Adipocyte (in vitro differentiated cells): ENCODE measurements around the gene THRB.

ENCODE experiments used
- DNase-seq: peaks from one replicate; pipeline ENCODE4 v3.0.0-alpha.2; 2015; ENCODE audit warnings: low read depth
- H3K27me3 ChIP-seq: replicated peaks from 2 replicates; pipeline ENCODE4 v1.7.0; 2013; ENCODE audit warnings: mild to moderate bottlenecking, low read length, moderate library complexity; ENCODE audit not compliant: control insufficient read depth, insufficient read depth
- H3K36me3 ChIP-seq: 2 replicates; pipeline ENCODE4 v1.7.0; 2013; ENCODE audit warnings: low read length, mild to moderate bottlenecking, moderate library complexity; ENCODE audit not compliant: control insufficient read depth, insufficient read depth, severe bottlenecking
- H3K4me1 ChIP-seq: 2 replicates; pipeline ENCODE4 v1.7.0; 2013; ENCODE audit warnings: mild to moderate bottlenecking, low read length, moderate library complexity; ENCODE audit not compliant: control insufficient read depth, insufficient read depth
- H3K4me3 ChIP-seq: 2 replicates; pipeline ENCODE4 v1.7.0; 2013; ENCODE audit warnings: mild to moderate bottlenecking, low read length, moderate library complexity
- H3K9ac ChIP-seq: 2 replicates; pipeline ENCODE4 v1.7.0; 2013; ENCODE audit warnings: mild to moderate bottlenecking, low read length, moderate library complexity
- H3K9me3 ChIP-seq: 2 replicates; pipeline ENCODE4 v1.7.0; 2013; ENCODE audit warnings: mild to moderate bottlenecking, low read length, moderate library complexity; ENCODE audit not compliant: control insufficient read depth

The THRB gene

DNA sequence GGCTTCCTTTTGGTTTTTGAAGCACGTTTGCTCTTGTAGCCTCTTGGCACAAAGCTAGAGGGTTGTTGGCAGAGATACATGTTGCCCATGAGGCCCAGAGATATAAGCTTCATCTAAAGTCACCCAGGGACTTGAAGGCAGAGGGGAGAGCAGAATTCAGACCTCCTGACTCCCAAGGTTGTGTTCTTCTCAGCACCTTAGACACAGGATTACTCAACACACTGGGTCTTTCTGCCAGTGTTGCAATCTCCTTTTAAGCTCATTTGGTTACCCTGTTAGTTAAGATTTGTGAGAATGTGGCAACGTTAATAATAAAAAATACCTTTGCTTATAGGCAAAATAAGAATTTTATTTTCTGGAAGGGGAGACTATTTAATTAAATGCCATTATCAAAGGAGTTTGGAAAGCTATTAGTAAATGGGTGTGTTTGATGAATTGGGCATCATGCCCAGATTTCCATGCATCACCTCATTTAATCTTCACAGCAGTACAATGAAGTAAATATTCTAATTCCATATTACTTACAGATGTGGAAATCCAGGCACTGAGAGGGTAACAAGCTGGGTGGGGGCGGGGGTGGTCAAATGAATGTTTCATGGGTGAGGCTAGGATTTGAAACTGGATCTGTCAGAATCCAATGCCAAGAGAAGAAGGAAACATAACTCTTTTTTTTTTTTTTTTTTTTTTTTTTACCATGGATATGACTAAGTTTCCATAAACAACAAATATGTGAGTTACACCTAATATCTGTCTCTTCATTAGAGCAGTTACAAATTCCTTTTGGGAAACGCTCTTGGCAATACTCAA, 366.2 kb downstream of the THRB start:
- Histone ChIP-seq H3K4me1 (peaks cover 32% of the 10 kb centered on the region), H3K4me3 (no peak overlapping the region), H3K27me3 (no peaks in the 10 kb centered on the region), H3K36me3 (peaks cover 24% of the 10 kb centered on the region), H3K9me3 (no peaks in the 10 kb centered on the region), H3K9ac (peak overlapping the region; percentile 8)
- peak; percentile 95 for DNase-seq

DNA sequence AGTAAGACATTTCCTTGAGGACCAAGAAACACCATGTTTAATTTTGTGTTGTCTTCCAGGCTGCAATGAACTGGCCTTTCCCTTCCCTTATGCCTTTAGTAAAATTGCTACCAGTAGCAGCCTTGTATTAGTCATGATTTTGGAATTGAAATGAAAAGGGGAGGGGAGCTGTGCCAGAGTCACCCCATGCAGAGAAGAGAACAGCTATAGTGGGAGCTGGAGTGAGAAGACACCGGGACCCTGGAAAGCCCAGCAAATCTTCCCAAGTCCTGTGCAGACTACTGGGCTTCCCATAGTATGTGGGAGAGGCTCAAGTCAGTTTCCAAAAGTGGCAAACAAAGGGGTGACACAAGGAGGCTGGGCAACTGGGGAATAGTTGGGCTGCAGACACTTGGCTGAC, 371.1 kb downstream of the THRB start:
- H3K27me3 ChIP-seq: no peaks in the 10 kb centered on the region
- H3K4me3 ChIP-seq: no peak overlapping the region
- peak; percentile 56 for DNase-seq

DNA sequence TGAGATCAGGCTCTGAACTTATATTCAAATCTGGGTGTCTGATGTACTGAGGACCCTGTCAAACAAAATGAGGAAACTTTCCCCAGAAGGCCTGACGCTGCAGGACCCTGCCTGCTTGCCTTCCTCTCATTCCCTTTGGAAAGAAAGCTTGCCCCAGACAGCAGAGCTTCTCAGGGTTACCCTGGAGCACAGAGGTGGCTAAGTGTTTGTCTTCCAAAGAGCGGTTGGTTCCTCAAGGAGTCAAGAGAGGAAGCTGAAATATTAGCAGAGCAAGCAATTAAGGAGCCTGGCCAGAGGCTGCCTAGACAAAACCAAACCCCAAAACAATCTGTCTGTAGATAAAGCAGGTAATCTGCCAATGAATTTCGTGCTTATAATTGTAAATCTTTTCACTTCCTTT, 374.2 kb downstream of the THRB start:
- Histone ChIP-seq H3K36me3 (no peaks in the 10 kb centered on the region), H3K4me3 (no peak overlapping the region), H3K4me1 (peaks cover 34% of the 10 kb centered on the region), H3K27me3 (no peaks in the 10 kb centered on the region), H3K9me3 (no peaks in the 10 kb centered on the region), H3K9ac (no peak overlapping the region)
- DNase-seq: no peak

More for the DNA sequence above, 371.1 kb downstream of the THRB start:
- Histone ChIP-seq H3K9ac (peak overlapping the region; percentile 35), H3K9me3 (no peaks in the 10 kb centered on the region), H3K4me1 (peaks cover 42% of the 10 kb centered on the region), H3K36me3 (peaks cover 5% of the 10 kb centered on the region)

DNA sequence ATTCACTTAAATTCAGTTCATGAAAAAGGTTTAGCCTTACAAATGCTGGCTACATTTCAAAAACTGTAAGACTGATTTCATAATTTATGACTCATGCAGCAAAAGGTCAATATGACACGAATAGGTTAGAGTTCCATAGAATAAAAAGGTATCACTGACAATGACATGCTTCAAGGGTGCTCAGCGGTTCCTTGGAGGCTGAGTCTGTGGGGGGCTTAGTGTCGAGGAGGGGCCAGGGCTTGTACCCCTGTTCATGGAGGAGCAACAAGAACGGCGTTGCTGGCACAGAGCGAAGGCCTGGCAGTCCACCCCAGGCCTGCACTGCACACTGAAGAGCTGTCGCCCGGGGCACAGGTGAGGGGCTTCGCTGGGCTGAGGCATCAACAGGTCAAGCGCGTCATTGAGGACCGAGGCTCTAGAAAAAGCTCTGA, 375.3 kb downstream of the THRB start:
- no peak overlapping the region for H3K4me3 ChIP-seq
- no peaks in the 10 kb centered on the region for H3K9me3 ChIP-seq
- H3K27me3 ChIP-seq: no peaks in the 10 kb centered on the region
- peaks cover 29% of the 10 kb centered on the region for H3K4me1 ChIP-seq
- peak; percentile 86 for DNase-seq
- H3K36me3 ChIP-seq: no peaks in the 10 kb centered on the region
- H3K9ac ChIP-seq: no peak overlapping the region

DNA sequence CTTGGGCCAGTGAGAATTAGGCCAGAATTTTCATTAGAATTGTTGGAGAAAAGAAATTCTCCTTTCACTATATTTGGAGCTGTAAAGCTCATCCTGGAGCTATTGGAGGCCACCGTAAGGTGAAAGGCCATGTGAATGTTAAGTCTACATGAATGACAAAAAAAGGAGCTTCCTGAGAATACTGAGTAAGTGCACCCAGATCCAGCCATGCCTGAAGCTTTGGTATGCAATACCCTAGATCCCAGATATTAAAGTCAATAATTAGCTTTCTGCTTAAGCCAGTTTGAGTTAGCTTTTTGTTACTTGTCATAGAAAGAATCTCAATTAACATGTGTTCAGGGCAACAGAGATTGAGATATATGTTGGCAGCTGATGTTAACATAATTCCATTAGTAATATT, 377.1 kb downstream of the THRB start:
- H3K4me3 ChIP-seq: no peak overlapping the region
- H3K9me3 ChIP-seq: no peaks in the 10 kb centered on the region
- H3K36me3 ChIP-seq: no peaks in the 10 kb centered on the region
- H3K27me3 ChIP-seq: no peaks in the 10 kb centered on the region
- peaks cover 12% of the 10 kb centered on the region for H3K4me1 ChIP-seq
- no peak for DNase-seq
- no peak overlapping the region for H3K9ac ChIP-seq

DNA sequence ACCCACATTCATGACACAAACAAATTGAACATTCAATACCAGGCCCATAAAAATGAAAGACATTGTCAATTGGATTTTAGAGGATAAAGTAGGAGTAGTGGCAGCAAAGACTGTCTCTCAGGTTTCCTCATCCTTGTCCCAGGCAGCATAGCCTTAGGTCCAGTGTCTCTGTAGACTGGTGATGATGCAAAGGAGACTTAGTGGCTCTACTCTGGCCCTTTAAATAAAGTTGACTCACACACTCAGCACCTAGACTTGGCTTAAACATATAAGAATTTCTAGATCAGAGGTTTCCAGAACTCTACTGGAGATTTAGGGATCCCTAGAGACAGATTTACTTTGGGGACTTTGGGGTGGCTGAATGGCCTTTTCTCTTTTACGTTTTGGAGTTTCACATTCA, 382.9 kb downstream of the THRB start:
- no peak overlapping the region for H3K4me3 ChIP-seq
- no peak overlapping the region for H3K9ac ChIP-seq
- peaks cover 25% of the 10 kb centered on the region for H3K4me1 ChIP-seq
- DNase-seq: no peak
- H3K36me3 ChIP-seq: no peaks in the 10 kb centered on the region
- no peaks in the 10 kb centered on the region for H3K27me3 ChIP-seq
- no peaks in the 10 kb centered on the region for H3K9me3 ChIP-seq

DNA sequence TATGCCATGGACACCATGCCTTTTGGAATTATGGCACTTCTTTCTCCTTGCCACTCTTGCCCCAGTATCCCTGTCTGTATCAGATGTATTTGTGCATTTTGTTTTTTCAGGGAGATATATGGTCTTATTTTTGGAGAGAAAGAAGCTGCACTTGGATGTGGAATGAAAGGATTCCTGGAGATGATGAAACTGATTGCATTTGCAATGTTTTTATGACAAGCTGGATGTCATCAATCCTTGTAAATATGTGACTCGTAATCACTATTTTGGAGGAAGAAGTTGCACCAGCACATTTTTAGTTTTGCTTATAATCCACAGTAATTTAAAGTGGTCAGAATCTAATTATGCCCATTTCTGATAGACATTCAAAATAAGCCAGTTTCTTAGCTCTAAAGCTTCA, 384.6 kb downstream of the THRB start:
- peak; percentile 61 for DNase-seq
- Histone ChIP-seq H3K27me3 (no peaks in the 10 kb centered on the region), H3K9me3 (no peaks in the 10 kb centered on the region), H3K9ac (no peak overlapping the region), H3K4me1 (peaks cover 25% of the 10 kb centered on the region), H3K4me3 (peak overlapping the region; percentile 0), H3K36me3 (no peaks in the 10 kb centered on the region)

DNA sequence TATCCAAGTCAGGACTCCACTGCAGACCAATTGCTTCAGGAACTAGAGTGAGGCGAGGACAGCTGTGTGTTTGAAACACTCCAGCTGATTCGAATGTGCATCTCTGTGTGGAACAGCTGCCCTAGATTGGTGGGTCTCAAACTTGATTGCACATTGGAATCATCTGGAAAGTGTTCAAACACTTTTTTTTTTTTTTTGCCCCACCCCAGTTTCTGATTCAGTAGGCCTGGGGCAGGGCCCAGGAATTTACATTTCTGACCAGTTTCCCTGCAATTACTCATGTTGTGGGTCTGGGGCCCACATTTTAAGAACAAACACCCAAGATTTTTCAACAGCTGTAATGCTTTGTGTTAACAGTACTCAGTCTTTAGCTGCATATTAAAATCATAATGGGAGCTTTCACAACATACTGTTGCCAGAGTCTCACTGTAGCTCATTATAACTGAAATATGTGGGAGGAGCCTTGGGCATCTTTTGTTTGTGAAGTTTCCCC, 392.9 kb downstream of the THRB start:
- Histone ChIP-seq H3K4me3 (no peak overlapping the region), H3K27me3 (no peaks in the 10 kb centered on the region), H3K36me3 (no peaks in the 10 kb centered on the region), H3K9me3 (no peaks in the 10 kb centered on the region), H3K9ac (no peak overlapping the region), H3K4me1 (peaks cover 15% of the 10 kb centered on the region)
- DNase-seq: peak; percentile 40

DNA sequence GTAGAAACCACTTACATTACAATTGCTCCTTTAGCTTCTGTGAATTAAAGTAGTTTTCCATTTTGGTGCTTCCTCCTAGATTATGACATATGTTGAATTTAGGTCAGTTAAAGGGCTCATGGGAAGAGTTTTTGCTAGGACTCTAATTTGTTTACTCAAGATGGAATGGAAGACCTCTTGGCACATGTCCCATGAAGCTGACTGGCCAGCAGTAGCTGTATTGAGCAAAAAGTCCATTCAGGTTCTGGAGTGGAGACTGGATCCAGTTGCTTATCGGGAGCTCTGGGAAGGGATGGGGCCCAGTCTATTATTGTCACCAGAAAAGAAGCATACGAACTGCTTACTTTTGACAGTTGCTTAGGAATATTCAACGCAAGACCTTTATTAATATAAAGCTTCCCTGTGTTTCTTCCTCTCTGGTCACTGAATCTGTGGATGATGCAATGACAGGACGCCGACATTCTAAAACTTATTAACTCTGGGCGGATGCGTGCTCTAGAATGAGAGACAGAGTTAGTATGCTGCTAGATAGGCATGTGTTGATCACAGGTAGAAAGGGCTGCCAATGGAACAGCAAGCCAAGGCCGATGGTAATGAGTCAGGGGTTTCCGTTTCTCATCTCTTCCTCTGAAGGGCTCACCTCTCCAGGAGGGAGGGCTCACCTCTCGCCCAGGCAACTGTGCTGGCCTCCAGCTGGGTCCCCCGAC, 393.8 kb downstream of the THRB start:
- no peaks in the 10 kb centered on the region for H3K27me3 ChIP-seq
- H3K36me3 ChIP-seq: no peaks in the 10 kb centered on the region
- no peaks in the 10 kb centered on the region for H3K9me3 ChIP-seq
- H3K4me3 ChIP-seq: peak overlapping the region; percentile 10
- peaks cover 16% of the 10 kb centered on the region for H3K4me1 ChIP-seq
- H3K9ac ChIP-seq: no peak overlapping the region
- peak; percentile 40 for DNase-seq

DNA sequence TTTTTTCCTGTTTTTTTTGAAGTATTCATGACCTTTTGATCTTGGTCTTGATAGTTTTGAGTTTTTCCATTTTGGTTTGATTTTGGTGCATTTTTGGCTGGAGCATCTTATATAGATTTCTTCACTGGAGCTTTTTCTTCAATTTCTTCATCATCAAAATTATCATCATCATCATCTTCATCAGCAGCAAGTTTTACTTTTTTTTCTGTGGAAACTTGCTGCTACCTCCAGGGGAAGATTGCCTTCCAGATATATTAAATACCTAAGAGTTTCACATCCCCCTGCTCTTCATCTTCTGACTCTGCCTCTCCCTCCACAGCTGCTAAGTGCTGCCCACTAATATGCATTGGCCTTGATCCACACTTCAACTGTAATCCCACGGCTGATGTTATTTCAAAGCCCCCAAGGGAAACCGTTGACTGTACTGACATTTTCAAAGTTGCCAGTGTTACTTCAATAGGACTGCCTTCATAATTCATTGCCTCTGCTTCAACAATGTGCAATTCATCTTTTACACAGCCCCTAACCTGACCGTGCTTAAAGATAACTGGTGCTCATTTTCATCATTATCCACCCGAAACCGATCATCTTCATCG, 397.9 kb downstream of the THRB start:
- no peak overlapping the region for H3K9ac ChIP-seq
- no peaks in the 10 kb centered on the region for H3K36me3 ChIP-seq
- no peak overlapping the region for H3K4me3 ChIP-seq
- H3K9me3 ChIP-seq: no peaks in the 10 kb centered on the region
- no peaks in the 10 kb centered on the region for H3K27me3 ChIP-seq
- H3K4me1 ChIP-seq: peaks cover 16% of the 10 kb centered on the region
- peak; percentile 24 for DNase-seq

DNA sequence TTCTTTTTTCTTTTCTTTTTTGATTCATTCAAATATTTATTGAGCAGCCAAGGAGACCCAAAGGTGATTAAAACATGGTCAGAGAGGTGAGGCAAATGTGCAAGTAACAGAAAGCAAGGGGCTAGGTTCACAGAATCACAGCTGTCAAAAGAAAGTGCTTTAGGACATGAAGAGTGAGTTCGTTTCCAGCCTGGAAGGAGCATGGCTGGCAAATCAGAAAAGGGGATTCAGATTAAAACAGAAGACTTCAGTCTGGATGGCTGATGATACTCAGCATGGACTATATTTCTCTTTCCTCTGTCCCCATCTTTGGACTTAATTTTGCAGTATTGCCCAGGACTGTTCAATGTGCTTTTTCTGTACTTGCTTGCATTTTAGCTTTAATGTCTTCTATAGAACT, 398.4 kb downstream of the THRB start:
- Histone ChIP-seq H3K4me1 (peaks cover 12% of the 10 kb centered on the region), H3K4me3 (no peak overlapping the region), H3K27me3 (no peaks in the 10 kb centered on the region), H3K9ac (no peak overlapping the region), H3K36me3 (no peaks in the 10 kb centered on the region), H3K9me3 (no peaks in the 10 kb centered on the region)
- DNase-seq: no peak
